Tibial artery (tissue), 4 donors: ENCODE measurements around the gene CYP19A1.

Source experiments
- DNase-seq, 2 donors: peaks; one replicate each; pipeline ENCODE4 v3.0.0-alpha.2; 2019
- H3K27ac ChIP-seq, 2 donors: fragments of 200-600 bp; sonication (generic) in 1 of 2; 1 replicate in 1 of 2; 2 replicates in 1 of 2; pipeline ENCODE4 v1.5.1; 2018 to 2019; ENCODE audit warnings: mild to moderate bottlenecking in 1 of 2
- H3K27me3 ChIP-seq, 2 donors: fragments of 200-600 bp; sonication (generic) in 1 of 2; one replicate each; pipeline versions ENCODE4 v1.5.1 to v1.6.0; 2016 to 2019
- H3K36me3 ChIP-seq, 3 donors: fragments of 200-600 bp; sonication (generic) in 2 of 3; one replicate each; pipeline ENCODE4 v1.5.1; 2016 to 2019; ENCODE audit warnings: mild to moderate bottlenecking in 2 of 3
- H3K4me1 ChIP-seq, 4 donors: fragments of 200-600 bp; sonication (generic) in 2 of 4; 1 replicate in 3 of 4; 2 replicates in 1 of 4; pipeline ENCODE4 v1.5.1; 2016 to 2019
- H3K4me3 ChIP-seq, 2 donors: fragments of 200-600 bp; sonication (generic) in 1 of 2; 1 replicate in 1 of 2; 2 replicates in 1 of 2; pipeline ENCODE4 v1.5.1; 2018 to 2019; ENCODE audit warnings: mild to moderate bottlenecking in 2 of 2
- H3K9me3 ChIP-seq, 3 donors: fragments of 200-600 bp; sonication (generic) in 1 of 3; one replicate each; pipeline ENCODE4 v1.5.1; 2016 to 2019
- CTCF ChIP-seq, 2 experiments: fragments of 200-600 bp in 1 of 2; fragments of 450-650 bp in 1 of 2; IDR thresholded peaks; one replicate each; pipeline ENCODE4 v1.5.1; 2017 to 2019; ENCODE audit warnings: antibody characterized with exemption in 2 of 2, mild to moderate bottlenecking in 1 of 2, moderate library complexity in 1 of 2
- intact Hi-C: fragments of 100-400 bp; cut with DNase I; formaldehyde crosslinking; loops from one replicate; pipeline ENCODE4 v1.15.0; 2023; ENCODE audit warnings: low total_unique reads

CYP19A1 gene

DNA sequence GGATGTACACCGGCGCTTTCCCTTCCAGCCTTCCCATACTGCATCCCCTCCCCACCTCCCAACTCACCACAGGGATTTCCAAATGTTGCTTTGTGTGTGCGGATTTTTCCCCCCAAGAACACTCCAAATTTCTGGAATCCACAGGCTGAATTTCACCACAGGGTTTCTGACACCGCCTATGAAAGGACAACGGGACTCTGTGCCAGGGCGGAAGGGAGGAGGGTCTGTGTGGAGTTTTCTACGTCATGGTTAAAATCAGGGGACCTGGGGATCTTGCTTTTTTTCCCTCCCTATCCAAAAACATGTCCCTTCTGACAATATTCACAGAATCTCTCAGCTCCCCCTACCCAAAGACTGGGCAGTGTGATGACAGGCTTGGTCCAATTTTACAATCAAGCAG, 14.6 kb downstream of the CYP19A1 start:
- no peak overlapping the region for H3K27ac ChIP-seq
- peak in 1 of 2 donors; percentile 21 for DNase-seq
- intact Hi-C loops = no loop called here
- H3K4me1 ChIP-seq = peaks cover 0 to 13% (median 0%) of the 10 kb centered on the region in 4 donors
- H3K36me3 ChIP-seq = no peaks in the 10 kb centered on the region
- no peak overlapping the region for H3K4me3 ChIP-seq
- TF ChIP-seq CTCF (IDR thresholded peaks at IDR 0.05) = no peak
- no peaks in the 10 kb centered on the region for H3K27me3 ChIP-seq
- no peaks in the 10 kb centered on the region for H3K9me3 ChIP-seq

DNA sequence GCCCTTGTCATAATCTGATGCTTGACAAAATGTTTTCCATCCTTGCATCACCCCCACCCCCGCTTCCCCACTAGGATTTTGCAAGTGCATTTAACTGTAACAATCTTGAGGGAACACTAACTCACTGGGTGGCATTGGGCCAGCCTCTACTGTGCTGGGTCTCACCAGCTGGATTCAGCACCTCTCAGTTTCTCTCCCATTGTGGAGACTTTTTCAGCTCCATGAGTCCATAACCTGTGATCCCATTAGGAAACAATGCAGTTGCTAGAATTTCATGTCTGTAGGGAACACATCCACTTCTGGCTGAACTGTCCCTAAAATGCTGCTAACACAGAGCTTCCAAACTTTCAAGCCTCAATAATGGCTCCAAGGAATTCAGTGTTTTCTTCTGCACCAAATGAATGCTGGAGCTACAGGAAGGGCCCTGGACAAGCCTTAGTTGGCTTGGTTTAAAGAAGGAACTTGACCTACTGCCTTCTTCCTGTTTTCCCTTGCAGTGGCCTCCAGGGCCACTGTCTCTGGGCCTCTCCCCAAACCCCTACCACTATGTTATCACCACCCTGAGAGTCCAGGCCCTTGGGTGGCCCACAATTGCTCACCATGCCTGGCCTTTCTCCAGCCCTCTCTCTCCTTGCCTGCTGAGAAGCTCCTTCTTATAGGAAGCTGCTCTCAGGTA, 15.6 kb downstream of the CYP19A1 start:
- Histone ChIP-seq H3K4me1 (peaks cover 0 to 13% (median 0%) of the 10 kb centered on the region in 4 donors), H3K27ac (no peak overlapping the region), H3K9me3 (no peaks in the 10 kb centered on the region), H3K27me3 (no peaks in the 10 kb centered on the region), H3K4me3 (no peak overlapping the region), H3K36me3 (no peaks in the 10 kb centered on the region)
- DNase-seq = peak; percentile 79 to 86
- intact Hi-C loops = no loop called here
- TF ChIP-seq CTCF (IDR thresholded peaks at IDR 0.05) = no peak

GRCh38 chr15:51321316-51321715, 17.1 kb downstream of the CYP19A1 start:
- no peak for TF ChIP-seq CTCF (IDR thresholded peaks at IDR 0.05)
- DNase-seq = peak in 1 of 2 donors; percentile 23
- Histone ChIP-seq H3K4me1 (peaks cover 0 to 13% (median 0%) of the 10 kb centered on the region in 4 donors), H3K27me3 (no peaks in the 10 kb centered on the region), H3K4me3 (no peak overlapping the region), H3K36me3 (no peaks in the 10 kb centered on the region), H3K9me3 (no peaks in the 10 kb centered on the region), H3K27ac (no peak overlapping the region)
- intact Hi-C loops = no loop called here

DNA sequence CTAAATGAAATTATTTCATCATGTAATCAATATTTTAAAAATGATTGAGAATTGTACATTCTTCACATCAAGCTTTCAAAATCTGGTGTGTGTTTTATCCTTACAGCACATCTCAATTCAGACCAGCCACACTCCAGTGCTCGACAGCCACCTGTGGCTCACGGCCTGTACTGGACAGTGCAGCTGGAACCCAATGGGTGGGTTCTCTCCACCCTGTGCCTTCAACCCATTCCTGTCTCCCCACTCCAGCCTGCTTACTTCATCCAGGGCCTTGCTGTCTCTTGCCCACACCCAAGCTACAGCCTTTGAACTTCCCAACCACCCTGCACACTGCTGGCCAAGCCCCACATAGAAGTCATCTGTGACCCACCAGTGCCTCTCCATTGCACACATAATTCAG, 17.6 kb downstream of the CYP19A1 start:
- no peak overlapping the region for H3K4me3 ChIP-seq
- H3K9me3 ChIP-seq = no peaks in the 10 kb centered on the region
- no peak for TF ChIP-seq CTCF (IDR thresholded peaks at IDR 0.05)
- H3K27me3 ChIP-seq = no peaks in the 10 kb centered on the region
- DNase-seq = peak in 1 of 2 donors; percentile 31
- no peaks in the 10 kb centered on the region for H3K36me3 ChIP-seq
- no peak overlapping the region for H3K27ac ChIP-seq
- H3K4me1 ChIP-seq = peaks cover 0 to 13% (median 0%) of the 10 kb centered on the region in 4 donors
- intact Hi-C loops = no loop called here

DNA sequence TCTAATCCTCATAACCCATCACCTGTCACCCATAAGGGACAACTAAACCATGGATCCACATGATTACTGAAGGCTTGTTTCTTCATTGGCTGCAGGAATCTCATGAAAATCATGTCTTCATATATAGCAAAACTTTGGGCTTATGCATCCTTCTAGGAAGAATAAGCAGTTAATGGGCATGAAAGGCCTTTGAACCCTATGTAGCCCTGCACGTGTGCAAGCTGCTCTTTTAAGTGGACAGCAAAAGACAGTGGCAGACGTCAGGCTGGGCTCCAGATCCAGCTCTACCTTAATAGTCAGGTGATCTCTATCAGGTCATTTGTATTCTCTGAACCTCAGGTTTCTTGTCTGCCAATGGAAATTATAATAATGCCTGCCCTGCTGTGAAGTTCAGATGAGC, 18.9 kb downstream of the CYP19A1 start:
- no peak for DNase-seq
- Histone ChIP-seq H3K36me3 (no peaks in the 10 kb centered on the region), H3K9me3 (no peaks in the 10 kb centered on the region), H3K27me3 (no peaks in the 10 kb centered on the region), H3K4me1 (peaks cover 0 to 13% (median 0%) of the 10 kb centered on the region in 4 donors), H3K27ac (no peak overlapping the region), H3K4me3 (no peak overlapping the region)
- TF ChIP-seq CTCF (IDR thresholded peaks at IDR 0.05) = no peak
- intact Hi-C loops = no loop called here
